Natural killer cell treated with Interleukin-12 subunit alpha and Interleukin-12 subunit beta and Interleukin-15 and Interleukin-18, amount 100 ng/mL, for 72 hours (primary cell): Measurements from ENCODE around the gene MBD1. TPM values are rescaled to one million over a fixed set of nuclear protein-coding genes. Genes with fewer than 3 reads are reported as not detected.

Source experiments
- total RNA-seq, 2 donors: library from RNA; stranded (reverse); gene quantifications; one replicate each; pipeline ENCODE4 v1.2.3, GENCODE V29; 2022

The MBD1 gene
- total RNA-seq, 2 donors from 2014 or later = 101 to 129 TPM

Other genes starting within 250 kb of the MBD1 start
- gene MYO5B, start 86.4 kb downstream of the MBD1 start, total RNA-seq = not detected
- gene CFAP53, start 15.0 kb downstream of the MBD1 start, total RNA-seq = under 1 TPM; 0.31 to 0.92 TPM
- gene CXXC1, start 6.2 kb upstream of the MBD1 start, total RNA-seq = 100 to 1,000 TPM; 108 to 162 TPM
- gene SKA1, start 93.5 kb upstream of the MBD1 start, total RNA-seq = 10 to 100 TPM; 18.8 to 38.0 TPM